OCI-LY3 (cell line): ENCODE results near the gene CLPTM1.
A peak's percentile ranks its signal among the peaks of the same experiment; 100 is the strongest.
"Not testable (repeated sequence)": the region's sequence is repeated elsewhere in the genome, so short reads cannot be mapped to it uniquely, and the experiment has no call there.

Experiments used
- H2AFZ ChIP-seq: fragments of 200-600, 300-600 bp; shearing (Covaris generic); 2 replicates; pipeline ENCODE4 v1.6.0; 2014; ENCODE audit warnings: antibody characterized with exemption, low read depth, low read length
- H3K27ac ChIP-seq: fragments of 200-600, 300-600 bp; sonication (generic); 2 replicates; pipeline ENCODE4 v1.5.1; 2014; ENCODE audit warnings: mild to moderate bottlenecking, low read length, moderate library complexity, mixed read lengths
- H3K27me3 ChIP-seq: fragments of 200-600, 300-600 bp; sonication (generic); 2 replicates; pipeline ENCODE4 v1.6.1; 2014; ENCODE audit warnings: low read depth, low read length, mixed read lengths
- H3K36me3 ChIP-seq: fragments of 200-600, 300-600 bp; sonication (generic); replicated peaks from 2 replicates; pipeline ENCODE3; 2014; ENCODE audit warnings: low read depth, low read length, mixed read lengths
- H3K4me1 ChIP-seq: fragments of 300-600, 200-600 bp; sonication (generic); 2 replicates; pipeline ENCODE4 v1.6.1; 2014; ENCODE audit warnings: low read length, mixed read lengths
- H3K4me2 ChIP-seq: fragments of 200-600, 300-600 bp; sonication (generic); 2 replicates; pipeline ENCODE4 v1.6.1; 2014; ENCODE audit warnings: low read length, mixed read lengths
- H3K4me3 ChIP-seq: fragments of 300-600, 200-600 bp; sonication (generic); 2 replicates; pipeline ENCODE4 v1.5.1; 2014; ENCODE audit warnings: antibody characterized with exemption, mild to moderate bottlenecking, low read length, moderate library complexity
- H3K79me2 ChIP-seq: fragments of 300-600, 200-600 bp; shearing (Covaris generic); 2 replicates; pipeline ENCODE4 v1.6.1; 2014; ENCODE audit warnings: mild to moderate bottlenecking, low read length, mixed read lengths
- H3K9ac ChIP-seq: fragments of 300-600, 200-600 bp; shearing (Covaris generic); 2 replicates; pipeline ENCODE4 v1.6.0; 2014; ENCODE audit warnings: mild to moderate bottlenecking, low read length, moderate library complexity
- H3K9me3 ChIP-seq: fragments of 200-600, 300-600 bp; shearing (Covaris generic); 2 replicates; pipeline ENCODE4 v1.6.1; 2014; ENCODE audit warnings: low read length, mixed read lengths; ENCODE audit not compliant: insufficient read depth
- H4K20me1 ChIP-seq: fragments of 200-600, 300-600 bp; sonication (generic); 2 replicates; pipeline ENCODE4 v1.6.1; 2016; ENCODE audit warnings: low read length, mixed read lengths; ENCODE audit not compliant: insufficient read depth
- CTCF ChIP-seq: fragments of 200-600, 300-600 bp; sonication (generic); IDR thresholded peaks from 2 replicates; pipeline ENCODE4 v1.5.1; 2014; ENCODE audit warnings: antibody characterized with exemption, low read length, low read depth
- EZH2phosphoT487 ChIP-seq: fragments of 200-600 bp; shearing (Covaris generic); IDR thresholded peaks from 2 replicates; pipeline ENCODE4 v1.6.1; 2018; ENCODE audit warnings: antibody characterized with exemption, mixed run types, low read depth

Gene CLPTM1

GRCh38 chr19:44925114-44925891 lies 29.9 kb upstream of the CLPTM1 start:
- Histone ChIP-seq H2AFZ (no peak overlapping the region), H3K9ac (no peak overlapping the region), H3K4me1 (no peaks in the 10 kb centered on the region), H3K27ac (no peak overlapping the region), H4K20me1 (no peaks in the 10 kb centered on the region), H3K4me2 (no peak overlapping the region), H3K9me3 (no peaks in the 10 kb centered on the region), H3K79me2 (no peaks in the 10 kb centered on the region), H3K27me3 (peaks cover 22% of the 10 kb centered on the region), H3K36me3 (no peaks in the 10 kb centered on the region), H3K4me3 (no peak overlapping the region)
- TF ChIP-seq EZH2phosphoT487 (no peak), CTCF (no peak)

- H3K79me2 ChIP-seq, H4K20me1 ChIP-seq, H3K36me3 ChIP-seq, H3K9ac ChIP-seq, H3K4me1 ChIP-seq, H3K27ac ChIP-seq, H3K9me3 ChIP-seq: not testable (repeated sequence)
- Histone ChIP-seq H2AFZ (peak overlapping the region; percentile 56), H3K4me3 (peak overlapping the region; percentile 64), H3K27me3 (peaks cover 22% of the 10 kb centered on the region), H3K4me2 (peak overlapping the region; percentile 63)
Observed at GRCh38 chr19:44926245-44927077, 28.7 kb upstream of the CLPTM1 start.

GRCh38 chr19:44927746-44928145 lies 27.4 kb upstream of the CLPTM1 start:
- Histone ChIP-seq H3K4me3 (no peak overlapping the region), H3K4me2 (no peak overlapping the region), H3K9me3 (no peaks in the 10 kb centered on the region), H3K9ac (no peak overlapping the region), H3K79me2 (no peaks in the 10 kb centered on the region), H3K4me1 (no peaks in the 10 kb centered on the region), H4K20me1 (no peaks in the 10 kb centered on the region), H2AFZ (peak overlapping the region; percentile 56; the same call in 1 of the 2 replicates), H3K27ac (no peak overlapping the region), H3K36me3 (no peaks in the 10 kb centered on the region), H3K27me3 (peaks cover 22% of the 10 kb centered on the region)
- no peak for TF ChIP-seq CTCF
- no peak for TF ChIP-seq EZH2phosphoT487

- Histone ChIP-seq H3K79me2 (no peaks in the 10 kb centered on the region), H3K4me1 (no peaks in the 10 kb centered on the region), H3K27ac (no peak overlapping the region), H3K4me3 (no peak overlapping the region), H3K9me3 (no peaks in the 10 kb centered on the region), H2AFZ (no peak overlapping the region), H3K9ac (no peak overlapping the region), H3K4me2 (no peak overlapping the region), H3K36me3 (no peaks in the 10 kb centered on the region), H4K20me1 (no peaks in the 10 kb centered on the region), H3K27me3 (peaks cover 13% of the 10 kb centered on the region)
- TF ChIP-seq EZH2phosphoT487 (no peak), CTCF (no peak)
Observed at GRCh38 chr19:44930088-44930487, 25.1 kb upstream of the CLPTM1 start.
